ENCODE results near the gene MEF2C. TPM values are rescaled to one million over a fixed set of nuclear protein-coding genes. Genes with fewer than 3 reads are reported as not detected.

The MEF2C gene
- polyA plus RNA-seq, 3 donors: 38.4 to 44.5 (median 43.4) TPM

DNA sequence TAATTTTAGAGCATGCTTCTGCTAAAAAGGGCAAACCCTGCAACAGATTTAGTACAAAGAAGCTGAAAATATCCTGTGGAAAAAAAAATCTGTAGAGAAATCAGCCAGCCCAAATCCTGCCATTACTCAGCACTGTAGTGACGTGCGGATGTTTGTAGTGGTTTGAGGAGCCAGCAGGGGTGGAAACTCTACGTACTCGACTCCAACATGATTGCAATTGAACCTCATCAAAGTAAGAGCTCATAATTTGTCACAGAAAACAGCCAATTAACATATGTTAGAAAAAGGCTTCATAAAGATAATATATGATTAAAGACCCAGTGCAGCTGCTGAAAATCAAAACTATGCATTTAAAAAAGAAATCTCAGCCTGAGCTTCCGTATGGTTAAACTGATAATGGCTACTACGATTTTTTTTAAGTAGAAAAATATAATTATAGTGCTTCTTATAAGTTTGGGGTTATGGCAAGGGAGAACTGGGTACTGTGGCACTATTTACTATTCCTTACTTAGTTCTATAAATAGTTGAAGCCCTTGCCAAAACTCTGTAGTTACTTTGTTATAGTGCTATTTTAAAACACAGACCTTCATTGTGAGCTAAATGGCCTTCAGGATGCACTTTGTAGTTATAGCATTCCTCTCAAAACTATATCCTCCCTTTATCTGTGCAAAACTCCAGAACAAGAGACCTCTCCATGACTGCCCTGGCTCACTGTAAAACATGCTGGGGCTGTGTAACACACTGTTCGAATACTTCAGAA lies 49.4 kb downstream of the MEF2C start:
- peak; percentile 29 for DNase-seq

DNA sequence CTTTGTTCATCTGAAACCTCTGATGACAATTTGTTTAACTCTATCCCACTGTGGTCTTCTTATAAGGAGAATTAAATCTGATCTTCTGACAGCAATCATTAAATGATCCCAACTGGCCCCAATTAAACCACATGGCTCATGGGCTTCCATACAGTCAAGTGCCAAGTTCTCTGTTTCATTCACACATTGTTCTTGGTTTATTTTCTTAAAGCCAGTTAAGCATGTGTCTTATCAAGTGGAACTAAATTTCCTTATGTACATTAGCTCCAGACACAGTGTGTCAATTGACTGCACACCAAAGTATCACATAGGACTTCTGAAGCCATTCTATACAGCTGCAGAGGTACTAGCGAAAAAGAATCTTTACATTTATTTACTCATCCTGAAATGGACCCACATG lies 51.2 kb downstream of the MEF2C start:
- no peak for DNase-seq

DNA sequence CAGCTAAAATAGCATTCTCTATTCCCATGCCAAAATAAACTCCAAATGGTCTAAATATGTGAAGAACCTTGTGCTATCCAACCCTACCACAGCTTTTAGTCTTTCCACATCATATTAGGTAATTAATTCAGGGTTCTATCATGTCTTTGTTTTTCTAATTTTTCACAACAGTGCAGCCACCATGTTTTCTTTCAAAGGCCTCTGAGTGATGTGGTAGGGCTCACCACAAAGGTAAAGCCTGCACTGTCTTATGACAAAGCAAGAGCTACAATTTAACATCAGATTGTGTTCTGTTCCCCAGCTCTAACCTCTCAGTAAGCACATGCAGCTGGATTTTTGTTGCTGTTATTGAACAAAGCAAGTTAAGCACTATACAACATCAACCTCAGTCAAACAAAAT lies 52.4 kb downstream of the MEF2C start:
- DNase-seq: no peak

DNA sequence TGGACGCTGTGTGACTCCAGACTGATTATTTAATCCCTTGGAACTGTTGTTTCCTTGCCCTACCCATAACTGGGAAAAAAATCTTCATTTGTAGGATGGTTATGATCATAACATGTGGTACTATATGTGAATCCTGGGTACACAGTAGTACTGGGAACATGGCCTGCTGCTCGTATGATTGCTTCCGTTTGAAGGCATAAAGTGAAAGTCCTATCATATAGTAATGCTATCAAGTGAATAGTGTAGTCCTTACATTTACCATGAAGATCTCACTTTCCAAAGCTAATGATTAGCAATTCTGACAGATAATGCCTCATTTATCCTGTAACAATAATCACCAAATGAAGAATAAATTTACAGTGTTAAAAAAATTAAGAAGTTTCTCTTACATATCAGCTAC lies 53.2 kb downstream of the MEF2C start:
- no peak for DNase-seq

DNA sequence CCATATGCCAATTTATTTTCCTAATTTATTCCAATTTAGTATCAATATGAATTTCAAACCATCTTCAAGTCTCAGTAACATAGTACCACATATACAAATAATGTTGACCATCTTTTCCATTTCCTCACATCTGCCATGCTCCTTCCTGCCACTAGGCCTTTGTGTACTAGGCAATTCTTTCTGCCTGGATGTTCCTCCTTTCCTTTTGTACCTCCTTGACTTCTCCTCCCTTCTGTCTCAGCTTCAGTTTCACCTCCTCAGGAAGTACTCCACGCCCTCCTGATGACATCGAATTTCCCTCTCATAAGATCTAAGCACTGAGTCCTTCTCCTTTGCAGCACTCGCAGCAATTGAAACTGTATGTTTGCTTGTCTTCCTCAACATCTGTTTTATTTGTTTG lies 53.9 kb downstream of the MEF2C start:
- no peak for DNase-seq

DNA sequence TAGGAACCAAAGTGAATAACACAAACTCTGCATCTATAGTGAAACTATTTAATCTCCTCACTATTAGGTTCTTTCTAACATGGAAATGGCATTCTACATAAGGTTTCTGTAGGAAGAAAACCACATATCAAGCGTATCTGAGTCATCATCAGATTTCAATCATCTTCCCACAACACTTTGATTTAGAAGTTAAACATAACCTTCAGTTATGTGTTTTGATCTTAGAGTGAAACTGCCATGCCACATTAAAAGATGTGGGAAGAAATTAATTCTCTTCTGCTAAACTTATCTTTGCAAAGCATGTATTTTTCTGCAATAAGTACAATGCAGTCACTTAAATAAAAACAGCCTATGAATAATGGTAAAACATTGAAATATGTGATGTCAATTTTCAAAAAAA lies 55.0 kb downstream of the MEF2C start:
- DNase-seq: no peak

DNA sequence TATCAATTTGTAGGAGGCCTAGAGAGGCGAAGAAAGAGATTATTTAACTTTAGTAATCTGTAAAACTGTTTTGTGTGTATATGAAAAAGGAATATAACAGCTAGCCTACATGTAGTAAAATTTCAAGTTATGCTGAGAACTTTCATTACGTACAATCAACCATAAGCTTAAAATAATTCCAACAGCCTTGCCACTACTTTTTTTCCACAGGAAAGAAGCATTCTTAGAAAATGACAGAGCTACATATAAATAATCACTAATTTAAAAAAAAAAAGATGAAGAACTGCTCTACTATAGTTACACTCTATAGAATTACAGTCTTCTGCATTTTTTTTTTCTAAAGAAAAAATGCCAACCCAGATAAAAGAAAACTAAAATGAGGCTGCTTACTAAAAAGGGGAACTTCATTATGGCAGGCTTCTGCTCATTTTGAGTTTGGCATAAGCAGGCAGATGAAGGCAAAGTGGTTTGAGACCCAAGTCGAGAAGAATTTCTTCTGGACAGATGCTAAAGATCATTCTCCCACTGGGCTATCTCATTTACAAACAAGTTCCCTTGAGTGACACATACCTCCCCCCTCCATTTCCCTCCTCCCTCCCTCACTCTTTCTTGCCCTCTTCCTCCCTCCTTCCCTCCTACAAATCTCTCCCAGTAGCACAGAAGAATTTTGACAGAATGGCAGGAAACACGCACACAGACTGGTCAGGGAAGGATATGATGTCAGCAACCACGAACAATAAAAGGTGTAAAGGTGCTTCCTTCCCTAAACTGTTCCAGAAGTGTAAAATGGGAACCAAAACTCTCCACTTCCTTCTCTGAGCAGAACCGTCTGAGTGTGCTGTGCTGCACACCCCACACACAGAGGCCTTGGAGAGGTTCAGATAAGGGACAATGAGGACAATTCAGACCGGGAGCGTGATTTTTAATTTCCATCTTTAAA lies 56.1 kb downstream of the MEF2C start:
- DNase-seq: peak; percentile 35

DNA sequence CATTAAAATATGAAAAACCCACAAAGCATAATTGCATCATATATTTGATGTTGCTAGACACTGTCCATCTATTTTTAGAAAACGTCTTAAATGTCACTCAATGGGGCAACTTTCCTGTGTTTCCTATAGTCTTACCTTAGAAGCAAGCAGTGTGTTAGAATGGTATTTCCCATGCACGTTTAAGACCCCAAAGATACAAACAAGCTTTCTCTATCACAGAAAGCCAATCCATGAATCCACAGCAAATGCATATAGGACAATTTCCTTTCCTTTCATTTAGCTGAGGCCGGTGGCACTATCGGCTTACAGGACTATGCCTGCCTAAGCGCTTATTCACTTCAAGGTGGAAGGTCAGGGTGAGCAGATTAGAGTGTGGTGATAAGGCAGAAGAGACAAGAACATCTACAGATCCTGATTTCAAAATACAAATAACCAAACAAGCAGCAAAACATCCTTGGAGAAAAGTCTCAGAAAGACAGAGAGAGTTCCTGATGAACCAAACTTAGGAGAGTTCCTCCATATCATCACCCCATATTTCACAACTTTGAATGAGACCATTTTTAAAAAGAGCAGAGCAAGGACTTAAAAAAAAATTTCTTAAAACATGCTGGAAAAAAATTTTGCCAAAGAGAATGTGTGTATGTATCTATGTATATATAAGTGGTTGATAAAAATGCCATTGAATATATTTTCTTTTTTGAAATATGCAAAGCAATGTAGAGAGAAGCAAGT lies 57.2 kb downstream of the MEF2C start:
- DNase-seq: no peak

DNA sequence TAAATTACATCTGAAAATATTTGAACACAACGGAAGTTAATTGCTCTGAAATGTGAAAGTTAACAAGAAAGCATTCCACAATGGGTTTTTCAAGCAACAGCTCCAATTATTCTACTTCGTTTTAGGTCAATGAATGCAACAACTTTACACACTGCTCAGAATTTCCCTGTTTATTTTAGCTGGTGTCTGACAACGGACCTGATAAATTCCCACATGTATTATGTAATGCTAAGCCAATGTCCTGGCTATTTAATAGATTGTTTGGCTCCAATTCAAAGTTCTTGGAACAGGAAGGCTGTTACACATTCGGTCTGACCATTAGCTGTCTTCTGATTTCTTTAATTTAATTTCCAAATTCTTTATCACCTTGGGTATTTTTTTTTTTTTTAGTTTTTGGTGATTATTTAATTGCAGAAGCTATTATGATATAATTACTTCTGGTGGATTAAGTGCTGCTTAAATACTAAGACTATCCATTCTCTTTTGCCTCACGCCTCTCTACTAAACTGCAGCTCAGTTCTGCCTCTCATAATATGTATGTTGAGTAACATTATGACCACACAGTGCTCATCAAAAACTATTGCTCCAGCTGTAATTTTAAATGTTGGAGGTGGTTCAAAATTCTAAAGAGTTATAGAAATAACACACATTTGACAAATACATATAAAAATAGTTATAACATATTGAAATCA lies 57.9 kb downstream of the MEF2C start:
- DNase-seq: peak; percentile 35

DNA sequence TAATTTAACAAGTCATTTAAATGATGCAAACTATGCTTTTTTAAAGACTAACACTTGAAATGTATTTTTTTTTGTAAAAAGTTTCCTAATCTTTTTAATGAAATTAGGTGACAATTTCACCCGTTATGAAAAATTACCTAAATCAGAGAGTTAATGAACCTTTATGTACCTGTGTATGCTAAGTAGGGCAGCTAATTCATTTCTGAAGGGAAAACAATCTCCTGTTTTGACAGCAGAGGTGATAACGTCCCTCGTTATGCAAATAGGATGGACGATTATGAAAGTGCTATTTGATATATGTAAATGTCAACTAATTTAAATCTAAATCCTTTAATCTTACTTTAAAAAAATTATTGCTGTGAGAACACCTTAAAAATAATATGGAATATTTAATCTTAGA lies 58.8 kb downstream of the MEF2C start:
- no peak for DNase-seq

DNA sequence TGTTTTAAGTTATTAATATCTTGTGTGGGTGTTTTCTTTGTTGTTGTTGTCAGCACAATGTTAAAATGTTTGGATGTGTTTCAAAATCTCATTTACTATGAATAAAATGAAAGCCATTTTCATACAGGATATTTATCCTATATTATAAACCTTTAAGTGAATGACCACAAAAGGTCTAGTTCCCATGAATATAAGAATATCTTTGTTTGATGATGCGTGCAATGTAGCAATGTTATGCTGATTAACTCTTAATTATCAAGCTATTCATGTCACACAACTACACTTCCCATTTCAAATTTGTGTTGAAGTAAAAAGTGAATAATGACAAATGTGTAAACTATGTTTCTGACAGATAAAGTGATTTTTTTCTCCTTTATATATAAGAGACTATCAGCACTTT lies 59.8 kb downstream of the MEF2C start:
- DNase-seq: no peak

DNA sequence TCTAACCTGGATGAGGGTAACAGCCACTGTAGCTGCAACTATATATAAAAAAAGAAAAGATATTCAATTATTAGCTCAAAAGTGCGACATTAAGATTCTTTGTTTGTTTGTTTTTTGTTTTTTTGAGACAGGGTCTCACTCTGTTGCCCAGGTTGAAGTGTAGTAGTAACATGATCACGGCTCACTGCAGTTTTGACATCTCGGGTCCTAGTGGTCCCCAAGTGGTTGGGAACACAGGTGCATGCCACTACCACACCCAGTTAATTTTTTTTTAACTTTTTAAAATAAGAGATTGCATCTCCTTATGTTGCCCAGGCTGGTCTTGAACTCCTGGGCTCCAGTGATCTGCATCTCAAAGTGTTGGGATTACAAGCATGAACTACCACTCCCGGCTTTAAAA lies 61.8 kb downstream of the MEF2C start:
- DNase-seq: no peak

DNA sequence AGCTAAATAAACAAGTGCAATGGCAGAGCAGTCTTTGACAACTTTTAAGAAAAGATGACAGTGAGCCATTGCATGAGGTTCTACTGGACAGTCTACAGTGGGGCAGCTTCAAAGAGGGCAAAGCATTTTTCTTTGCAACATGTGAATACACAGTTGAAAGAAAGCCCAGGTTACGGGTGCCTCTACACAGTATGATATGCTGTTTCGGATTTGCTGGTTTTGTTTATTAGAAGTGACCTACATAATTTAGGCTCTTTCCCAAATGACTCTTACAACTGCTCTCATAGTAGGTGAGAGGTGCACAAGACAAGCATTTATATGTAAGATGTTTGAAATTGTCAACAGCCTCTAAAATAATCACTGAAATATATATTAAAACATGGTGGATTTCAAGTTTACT lies 62.4 kb downstream of the MEF2C start:
- no peak for DNase-seq

DNA sequence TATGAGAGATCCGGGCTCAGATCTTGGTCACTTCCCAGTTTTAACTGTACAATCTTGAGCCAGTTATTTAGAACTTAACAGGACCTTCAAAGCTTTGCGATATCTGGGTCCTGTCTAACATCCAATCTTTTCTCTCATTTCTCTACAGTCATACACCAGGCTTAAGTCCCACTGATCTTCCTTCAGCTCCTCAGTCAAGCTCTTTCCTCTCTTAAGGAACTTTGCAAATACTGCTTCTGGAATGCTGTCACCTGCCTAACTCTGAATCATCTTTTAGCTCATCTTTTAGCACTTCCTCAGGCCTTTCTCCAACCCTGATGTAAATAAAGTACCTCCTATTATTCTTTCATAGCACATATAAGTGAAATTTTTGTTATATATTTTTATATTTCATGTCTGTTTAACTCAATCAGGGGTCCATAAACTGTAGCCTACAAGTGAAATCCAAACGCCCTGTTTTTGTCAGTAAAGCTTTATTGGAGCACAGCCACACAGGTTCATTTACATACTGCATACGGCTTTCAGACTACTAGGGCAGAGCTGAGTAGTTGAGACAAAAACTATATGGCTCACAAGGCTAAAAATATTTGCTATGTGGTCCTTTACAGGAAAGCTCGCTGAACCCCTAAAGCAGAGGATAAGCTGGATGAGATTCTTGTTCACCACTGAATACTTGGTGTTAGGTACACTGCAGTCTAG lies 63.5 kb downstream of the MEF2C start:
- DNase-seq: no peak

DNA sequence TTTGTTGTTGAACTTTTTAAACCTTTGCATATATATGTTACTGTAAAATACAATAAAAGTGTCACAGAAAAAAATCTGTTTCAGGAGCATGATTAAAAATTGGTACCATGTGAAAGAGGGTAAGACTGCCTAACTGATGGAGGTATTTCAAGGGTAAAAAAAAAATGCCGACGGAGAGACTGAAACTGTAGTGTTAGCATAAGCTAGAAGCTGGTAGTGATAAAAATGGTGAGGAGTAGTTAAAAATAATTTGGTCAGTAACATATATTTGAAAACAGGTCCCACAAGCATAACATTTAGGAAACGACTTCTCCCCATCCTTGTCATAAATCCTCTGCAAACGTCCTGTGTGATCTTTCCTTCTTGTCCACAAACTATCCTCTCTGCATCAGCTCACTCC lies 64.7 kb downstream of the MEF2C start:
- no peak for DNase-seq

DNA sequence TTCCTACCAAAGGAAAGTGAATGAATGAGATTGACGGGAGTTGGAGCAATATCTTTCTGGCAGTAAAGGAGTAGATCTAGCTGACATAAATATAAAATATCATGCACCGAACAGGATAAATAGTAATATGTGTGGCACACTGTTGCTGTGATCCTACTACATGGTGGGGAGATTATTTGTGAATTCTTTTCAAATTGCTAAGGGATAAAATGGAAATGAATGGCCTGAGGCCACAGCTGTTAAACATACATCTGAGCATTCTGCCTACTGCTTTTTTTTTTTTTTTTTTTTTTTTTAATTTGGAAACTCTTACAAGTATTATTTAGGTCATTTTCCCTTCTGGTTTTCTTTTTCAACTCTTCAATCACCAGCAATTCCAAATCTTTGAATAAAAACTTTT lies 66.8 kb downstream of the MEF2C start:
- no peak for DNase-seq

DNA sequence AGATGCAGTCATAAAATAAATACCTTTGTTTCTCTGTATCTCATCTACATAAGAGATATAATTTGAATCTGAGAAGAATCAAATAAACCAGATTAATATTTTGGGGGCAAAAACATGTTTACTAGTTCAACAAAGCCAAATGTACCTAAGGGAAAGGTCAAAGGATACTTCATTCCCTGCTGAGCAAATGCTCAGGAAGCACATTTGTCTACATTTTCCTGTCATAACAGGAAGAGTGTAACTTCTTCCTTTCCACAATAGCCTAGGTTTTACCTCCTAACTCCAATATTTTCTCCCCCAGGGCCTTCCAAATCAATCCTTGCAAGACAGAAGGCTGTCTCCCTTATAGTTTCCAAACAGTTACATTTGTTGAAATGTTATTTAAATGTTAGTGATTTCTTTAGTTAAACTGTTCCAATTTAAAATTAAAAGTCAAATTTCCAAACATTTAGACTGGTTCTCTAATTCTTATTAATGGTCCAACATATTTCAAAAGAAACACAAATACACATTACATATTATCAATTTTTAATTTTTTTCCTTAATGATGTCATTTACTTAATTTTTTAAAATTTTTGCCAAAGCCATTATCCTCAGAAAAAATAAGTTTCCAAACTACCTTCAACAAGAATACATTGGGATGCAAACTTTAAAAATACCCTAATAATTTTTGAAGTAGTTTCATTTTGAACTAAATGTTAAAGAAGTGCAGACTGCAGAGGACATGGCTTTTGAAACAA lies 67.8 kb downstream of the MEF2C start:
- DNase-seq: no peak

DNA sequence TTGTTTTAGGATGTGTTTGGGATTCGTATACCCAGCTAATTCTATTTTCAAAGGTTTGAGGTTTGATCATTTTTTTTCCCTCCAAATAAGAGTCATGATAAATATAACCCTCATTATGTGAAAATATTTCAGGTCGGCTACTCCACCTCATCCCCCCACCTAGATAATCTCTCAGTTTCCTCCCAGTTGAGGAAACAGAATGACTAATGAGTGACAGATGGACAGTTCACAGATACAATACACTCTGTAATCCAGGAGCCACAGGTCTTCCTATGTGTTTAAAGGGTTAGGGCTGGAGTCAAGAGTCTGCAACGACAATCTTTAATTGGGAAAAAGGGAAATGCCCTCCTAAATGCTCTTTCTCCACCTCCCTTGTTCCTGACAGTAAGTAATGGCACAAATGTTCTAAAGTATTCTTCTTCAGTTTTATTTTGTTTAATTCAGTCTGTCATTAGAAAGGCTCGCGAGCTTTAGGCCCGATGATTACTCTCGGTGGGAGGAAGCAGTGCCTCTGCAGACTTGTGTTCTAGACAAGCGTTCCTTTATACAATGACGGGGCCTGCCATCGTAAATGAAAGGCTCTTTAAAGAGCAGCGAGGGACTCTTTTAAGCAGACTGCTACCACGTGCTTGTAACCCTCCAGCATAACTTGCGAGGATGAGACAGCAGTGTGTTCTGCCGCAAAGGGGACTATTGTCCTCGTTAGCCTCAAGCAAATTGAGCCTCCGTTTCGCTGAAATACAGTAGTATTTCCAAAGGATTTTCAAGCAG lies 69.0 kb downstream of the MEF2C start:
- DNase-seq: no peak

DNA sequence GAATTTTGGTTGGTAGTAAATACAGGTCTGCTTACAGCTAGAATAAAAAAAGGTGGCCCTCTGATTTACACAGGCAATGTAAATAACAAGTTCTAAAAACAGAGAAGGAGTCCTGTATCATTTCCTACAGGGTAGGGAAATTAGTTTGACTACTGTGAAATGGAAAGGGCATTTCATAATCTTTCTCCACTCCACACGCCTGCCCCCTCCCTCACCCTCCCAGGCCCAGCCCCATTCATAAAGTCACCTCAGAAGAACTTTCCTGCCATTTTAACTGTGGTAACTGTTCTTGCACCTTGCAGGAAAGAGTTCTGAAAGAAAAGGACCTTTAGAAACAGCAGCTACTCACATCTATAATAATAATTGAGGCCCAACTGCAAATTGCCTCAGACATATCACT lies 69.7 kb downstream of the MEF2C start:
- no peak for DNase-seq

DNA sequence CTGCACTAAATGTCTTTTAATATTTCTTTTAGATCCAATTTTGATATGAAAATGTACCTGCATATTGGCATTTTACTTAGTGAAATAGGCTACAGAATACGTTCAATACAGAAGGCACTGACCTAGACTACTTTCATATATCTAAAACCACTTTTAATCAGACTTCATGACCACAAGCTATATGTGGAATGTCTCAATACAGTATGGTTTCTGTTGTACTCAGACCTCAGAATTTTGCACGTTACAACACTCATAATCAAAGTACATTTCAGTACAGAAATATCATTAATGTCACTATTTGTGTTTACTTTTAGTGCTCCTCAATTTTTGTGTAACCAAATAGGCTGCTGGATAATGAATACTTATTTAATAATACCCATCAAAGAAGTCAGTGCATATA lies 74.8 kb downstream of the MEF2C start:
- DNase-seq: no peak

Data from renal pelvis (tissue), 4 donors.